Hepatocyte (in vitro differentiated cells): Measurements from ENCODE around the gene EIF4G3. TPM values are rescaled to one million over a fixed set of nuclear protein-coding genes. Genes with fewer than 3 reads are reported as not detected.

Source experiments
- DNase-seq: peaks from one replicate; pipeline ENCODE4 v3.0.0-alpha.2; 2016; ENCODE audit warnings: low spot score
- H2AFZ ChIP-seq: fragments of 200-600 bp; sonication (generic); 2 replicates; pipeline ENCODE4 v1.6.0; 2016; ENCODE audit warnings: antibody characterized with exemption, mild to moderate bottlenecking
- H3K27ac ChIP-seq: fragments of 200-600 bp; sonication (generic); 2 replicates; pipeline ENCODE4 v1.5.1; 2016; ENCODE audit warnings: mild to moderate bottlenecking
- H3K27me3 ChIP-seq: fragments of 200-600 bp; sonication (generic); 2 replicates; pipeline ENCODE4 v1.6.1; 2016
- H3K36me3 ChIP-seq: fragments of 200-600 bp; sonication (generic); replicated peaks from 2 replicates; pipeline ENCODE4 v1.5.1; 2016; ENCODE audit warnings: low read depth; ENCODE audit not compliant: insufficient read depth
- H3K4me1 ChIP-seq: fragments of 200-600 bp; sonication (generic); 2 replicates; pipeline ENCODE4 v1.5.1; 2016; ENCODE audit warnings: mild to moderate bottlenecking, moderate library complexity; ENCODE audit not compliant: insufficient read depth
- H3K4me2 ChIP-seq: fragments of 200-600 bp; sonication (generic); 2 replicates; pipeline ENCODE4 v1.6.0; 2016
- H3K4me3 ChIP-seq: fragments of 200-600 bp; sonication (generic); 2 replicates; pipeline ENCODE4 v1.5.1; 2016; ENCODE audit warnings: mild to moderate bottlenecking
- H3K79me2 ChIP-seq: fragments of 200-600 bp; sonication (generic); 2 replicates; pipeline ENCODE4 v1.6.0; 2017; ENCODE audit warnings: mild to moderate bottlenecking
- H3K9me2 ChIP-seq: fragments of 200-600 bp; sonication (generic); replicated peaks from 2 replicates; pipeline ENCODE4 v1.6.0; 2017; ENCODE audit warnings: mild to moderate bottlenecking; ENCODE audit not compliant: insufficient read depth
- H3K9me3 ChIP-seq: fragments of 200-600 bp; sonication (generic); 2 replicates; pipeline ENCODE4 v1.5.1; 2016; ENCODE audit warnings: low read depth, mild to moderate bottlenecking
- H4K20me1 ChIP-seq: fragments of 200-600 bp; sonication (generic); 2 replicates; pipeline ENCODE4 v1.6.0; 2016; ENCODE audit warnings: mild to moderate bottlenecking; ENCODE audit not compliant: insufficient read depth, poor library complexity, severe bottlenecking
- EZH2 ChIP-seq: fragments of 200-600 bp; sonication (generic); IDR thresholded peaks from 2 replicates; pipeline ENCODE4 v1.6.1; 2016; ENCODE audit warnings: antibody characterized with exemption, mild to moderate bottlenecking, borderline replicate concordance
- EZH2phosphoT487 ChIP-seq: fragments of 200-600 bp; sonication (generic); IDR thresholded peaks from one replicate; pipeline ENCODE4 v1.6.1; 2018; ENCODE audit warnings: antibody characterized with exemption, mild to moderate bottlenecking, low read depth, moderate library complexity; ENCODE audit not compliant: unreplicated experiment, severe bottlenecking
- WGBS: methylation state at CpG from one replicate; pipeline ENCODE4 v1.1.6; 2016; ENCODE audit warnings: low lambda C conversion rate; ENCODE audit errors: missing lambda C conversion rate; 5-methylcytosine and 5-hydroxymethylcytosine counted together
- polyA plus RNA-seq: library from polyadenylated mRNA; unstranded; fragments of >200 nt; fragmentation: Nextera tagmentation; extraction: Ambion mirVana; gene quantifications from 2 replicates; pipeline ENCODE4 v1.2.1, GENCODE V29; 2016
- total RNA-seq: library from RNA; depleted of rRNA; stranded (reverse); fragments of >200 nt; gene quantifications from 2 replicates; pipeline ENCODE4 v1.2.3, GENCODE V29; 2014
- TF ChIP-seq, protein P1 (sequence below): fragments of 200-600 bp; sonication (generic); IDR thresholded peaks from 2 replicates; pipeline ENCODE4 v1.5.1; 2016; ENCODE audit warnings: antibody characterized with exemption, mild to moderate bottlenecking; ENCODE audit not compliant: poor library complexity

EIF4G3 gene
- total and polyA plus RNA-seq, 2 experiments from 2014 or later = 33.4 to 42.2 TPM

DNA sequence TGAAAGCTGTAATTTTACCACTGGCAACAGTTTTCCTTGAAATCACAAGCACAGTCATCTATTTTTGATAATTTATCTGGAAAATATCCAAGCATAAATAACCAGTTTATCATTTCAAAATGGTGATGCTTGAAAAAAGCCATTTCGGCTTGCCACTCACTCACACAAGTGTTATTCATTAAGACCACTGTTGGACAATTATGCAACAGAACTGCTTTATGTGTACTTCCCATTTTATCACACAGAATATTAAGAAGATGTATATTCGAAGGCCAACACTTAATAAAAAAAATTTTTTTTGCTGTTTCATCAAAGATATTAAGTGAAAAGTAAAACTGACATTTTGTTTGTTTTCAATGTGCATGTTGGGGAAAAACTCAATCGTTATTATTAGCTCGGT is 62.3 kb downstream of the EIF4G3 start:
- Histone ChIP-seq H3K27ac (peak overlapping the region; percentile 65), H3K4me2 (peak overlapping the region; percentile 34), H2AFZ (no peak overlapping the region), H3K9me2 (no peaks in the 10 kb centered on the region), H3K27me3 (no peaks in the 10 kb centered on the region), H3K4me3 (no peak overlapping the region), H3K4me1 (peaks cover 23% of the 10 kb centered on the region), H4K20me1 (peaks cover 7% of the 10 kb centered on the region), H3K36me3 (no peaks in the 10 kb centered on the region), H3K79me2 (peaks cover 46% of the 10 kb centered on the region), H3K9me3 (no peaks in the 10 kb centered on the region)
- TF ChIP-seq EZH2 = no peak
- no peak for TF ChIP-seq EZH2phosphoT487
- WGBS = 94% methylated on average over 4 of the region's 4 CpGs
- no peak for DNase-seq

DNA sequence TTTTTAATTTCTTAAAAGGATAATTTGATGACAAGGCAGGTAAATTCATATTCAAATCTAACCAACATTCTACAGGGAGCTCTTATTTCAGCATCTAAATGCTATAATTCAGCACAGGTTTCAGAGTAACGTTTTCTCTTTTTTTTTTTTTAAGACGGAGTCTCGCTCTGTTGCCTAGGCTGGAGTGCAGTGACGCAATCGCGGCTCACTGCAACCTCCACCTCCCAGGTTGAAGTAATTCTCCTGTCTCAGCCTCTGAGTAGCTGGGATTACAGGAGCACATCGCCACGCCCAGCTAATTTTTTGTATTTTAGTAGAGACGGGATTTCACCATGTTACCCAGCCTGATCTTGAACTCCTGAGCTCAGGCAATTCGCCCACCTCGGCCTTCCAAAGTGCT is 66.5 kb downstream of the EIF4G3 start:
- no peaks in the 10 kb centered on the region for H3K27me3 ChIP-seq
- TF ChIP-seq EZH2phosphoT487 = no peak
- TF ChIP-seq, protein P1, sequence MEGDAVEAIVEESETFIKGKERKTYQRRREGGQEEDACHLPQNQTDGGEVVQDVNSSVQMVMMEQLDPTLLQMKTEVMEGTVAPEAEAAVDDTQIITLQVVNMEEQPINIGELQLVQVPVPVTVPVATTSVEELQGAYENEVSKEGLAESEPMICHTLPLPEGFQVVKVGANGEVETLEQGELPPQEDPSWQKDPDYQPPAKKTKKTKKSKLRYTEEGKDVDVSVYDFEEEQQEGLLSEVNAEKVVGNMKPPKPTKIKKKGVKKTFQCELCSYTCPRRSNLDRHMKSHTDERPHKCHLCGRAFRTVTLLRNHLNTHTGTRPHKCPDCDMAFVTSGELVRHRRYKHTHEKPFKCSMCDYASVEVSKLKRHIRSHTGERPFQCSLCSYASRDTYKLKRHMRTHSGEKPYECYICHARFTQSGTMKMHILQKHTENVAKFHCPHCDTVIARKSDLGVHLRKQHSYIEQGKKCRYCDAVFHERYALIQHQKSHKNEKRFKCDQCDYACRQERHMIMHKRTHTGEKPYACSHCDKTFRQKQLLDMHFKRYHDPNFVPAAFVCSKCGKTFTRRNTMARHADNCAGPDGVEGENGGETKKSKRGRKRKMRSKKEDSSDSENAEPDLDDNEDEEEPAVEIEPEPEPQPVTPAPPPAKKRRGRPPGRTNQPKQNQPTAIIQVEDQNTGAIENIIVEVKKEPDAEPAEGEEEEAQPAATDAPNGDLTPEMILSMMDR = no peak
- no peaks in the 10 kb centered on the region for H3K9me2 ChIP-seq
- H3K4me1 ChIP-seq = peaks cover 12% of the 10 kb centered on the region
- no peaks in the 10 kb centered on the region for H3K9me3 ChIP-seq
- H2AFZ ChIP-seq = no peak overlapping the region
- no peaks in the 10 kb centered on the region for H3K36me3 ChIP-seq
- peaks cover 31% of the 10 kb centered on the region for H3K79me2 ChIP-seq
- no peak overlapping the region for H3K4me3 ChIP-seq
- 96% methylated on average over 11 of the region's 11 CpGs for WGBS
- no peak overlapping the region for H3K27ac ChIP-seq
- no peak overlapping the region for H3K4me2 ChIP-seq
- DNase-seq = no peak
- H4K20me1 ChIP-seq = peaks cover 7% of the 10 kb centered on the region

DNA sequence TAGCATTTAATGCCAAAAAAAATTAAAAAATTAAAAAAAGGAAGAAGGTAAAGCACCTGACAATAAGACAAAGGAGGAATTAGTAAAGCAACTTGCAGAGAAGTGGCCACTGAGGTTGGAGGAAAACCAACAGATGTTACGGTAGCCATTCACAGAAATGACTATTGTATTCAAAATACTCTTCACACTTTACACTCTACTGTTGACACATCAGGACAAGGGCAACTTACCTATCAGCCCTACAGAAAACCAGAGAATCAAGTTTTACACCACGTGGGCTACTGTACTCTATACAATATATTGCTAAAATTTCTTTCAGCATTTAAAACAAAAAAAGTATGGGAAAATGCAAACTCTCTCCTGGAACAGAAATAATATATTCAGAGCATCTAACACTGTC is 70.0 kb downstream of the EIF4G3 start:
- WGBS = 71% methylated on average over 2 of the region's 2 CpGs
- TF ChIP-seq EZH2 (no peak), EZH2phosphoT487 (no peak)
- TF ChIP-seq, protein P1 = no peak
- no peak overlapping the region for H3K27ac ChIP-seq

DNA sequence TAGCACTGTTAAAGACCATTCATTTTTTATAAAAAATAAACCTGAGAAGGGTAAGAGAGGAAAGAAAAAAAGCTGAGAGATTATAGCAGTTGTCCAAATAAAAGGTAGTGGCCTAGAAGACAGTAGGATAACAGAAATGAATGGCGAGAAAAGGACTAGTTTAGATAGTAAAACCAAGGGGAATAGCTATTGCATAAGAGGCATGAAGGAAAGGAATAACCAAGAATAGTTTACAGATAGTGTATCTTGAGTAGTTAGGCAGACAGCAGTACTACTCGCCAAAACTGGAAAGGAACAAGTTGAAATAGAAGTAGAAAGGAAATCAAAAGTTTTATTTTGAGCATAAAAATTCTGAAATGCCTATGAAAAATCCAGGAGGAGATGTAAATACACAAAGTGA is 70.5 kb downstream of the EIF4G3 start:
- Histone ChIP-seq H3K9me2 (no peaks in the 10 kb centered on the region), H3K4me3 (no peak overlapping the region), H3K4me2 (no peak overlapping the region), H3K27me3 (no peaks in the 10 kb centered on the region), H4K20me1 (peaks cover 5% of the 10 kb centered on the region), H3K27ac (no peak overlapping the region), H3K4me1 (peaks cover 6% of the 10 kb centered on the region), H3K79me2 (peaks cover 22% of the 10 kb centered on the region), H3K9me3 (no peaks in the 10 kb centered on the region), H2AFZ (no peak overlapping the region), H3K36me3 (no peaks in the 10 kb centered on the region)
- DNase-seq = no peak
- TF ChIP-seq, protein P1 = no peak
- TF ChIP-seq EZH2 (no peak), EZH2phosphoT487 (no peak)
- WGBS = 93% methylated on average over 2 of the region's 2 CpGs

More for the DNA sequence above, 70.0 kb downstream of the EIF4G3 start:
- Histone ChIP-seq H4K20me1 (peaks cover 7% of the 10 kb centered on the region), H3K4me1 (peaks cover 11% of the 10 kb centered on the region), H3K4me2 (no peak overlapping the region), H3K27me3 (no peaks in the 10 kb centered on the region), H3K79me2 (peaks cover 27% of the 10 kb centered on the region), H2AFZ (no peak overlapping the region), H3K36me3 (no peaks in the 10 kb centered on the region), H3K9me3 (no peaks in the 10 kb centered on the region), H3K4me3 (no peak overlapping the region), H3K9me2 (no peaks in the 10 kb centered on the region)
- no peak for DNase-seq
